OCI-LY3 (cell line): ENCODE data around the gene TDRD15.

Experiments used
- H2AFZ ChIP-seq: fragments of 200-600, 300-600 bp; shearing (Covaris generic); 2 replicates; pipeline ENCODE4 v1.6.0; 2014; ENCODE audit warnings: antibody characterized with exemption, low read depth, low read length
- H3K27ac ChIP-seq: fragments of 200-600, 300-600 bp; sonication (generic); 2 replicates; pipeline ENCODE4 v1.5.1; 2014; ENCODE audit warnings: mild to moderate bottlenecking, low read length, moderate library complexity, mixed read lengths
- H3K27me3 ChIP-seq: fragments of 200-600, 300-600 bp; sonication (generic); 2 replicates; pipeline ENCODE4 v1.6.1; 2014; ENCODE audit warnings: low read depth, low read length, mixed read lengths
- H3K36me3 ChIP-seq: fragments of 200-600, 300-600 bp; sonication (generic); replicated peaks from 2 replicates; pipeline ENCODE3; 2014; ENCODE audit warnings: low read depth, low read length, mixed read lengths
- H3K4me1 ChIP-seq: fragments of 300-600, 200-600 bp; sonication (generic); 2 replicates; pipeline ENCODE4 v1.6.1; 2014; ENCODE audit warnings: low read length, mixed read lengths
- H3K4me2 ChIP-seq: fragments of 200-600, 300-600 bp; sonication (generic); 2 replicates; pipeline ENCODE4 v1.6.1; 2014; ENCODE audit warnings: low read length, mixed read lengths
- H3K4me3 ChIP-seq: fragments of 300-600, 200-600 bp; sonication (generic); 2 replicates; pipeline ENCODE4 v1.5.1; 2014; ENCODE audit warnings: antibody characterized with exemption, mild to moderate bottlenecking, low read length, moderate library complexity
- H3K79me2 ChIP-seq: fragments of 300-600, 200-600 bp; shearing (Covaris generic); 2 replicates; pipeline ENCODE4 v1.6.1; 2014; ENCODE audit warnings: mild to moderate bottlenecking, low read length, mixed read lengths
- H3K9ac ChIP-seq: fragments of 300-600, 200-600 bp; shearing (Covaris generic); 2 replicates; pipeline ENCODE4 v1.6.0; 2014; ENCODE audit warnings: mild to moderate bottlenecking, low read length, moderate library complexity
- H3K9me3 ChIP-seq: fragments of 200-600, 300-600 bp; shearing (Covaris generic); 2 replicates; pipeline ENCODE4 v1.6.1; 2014; ENCODE audit warnings: low read length, mixed read lengths; ENCODE audit not compliant: insufficient read depth
- H4K20me1 ChIP-seq: fragments of 200-600, 300-600 bp; sonication (generic); 2 replicates; pipeline ENCODE4 v1.6.1; 2016; ENCODE audit warnings: low read length, mixed read lengths; ENCODE audit not compliant: insufficient read depth
- EZH2phosphoT487 ChIP-seq: fragments of 200-600 bp; shearing (Covaris generic); IDR thresholded peaks from 2 replicates; pipeline ENCODE4 v1.6.1; 2018; ENCODE audit warnings: antibody characterized with exemption, mixed run types, low read depth
- TF ChIP-seq, protein P1 (sequence below): fragments of 200-600, 300-600 bp; sonication (generic); IDR thresholded peaks from 2 replicates; pipeline ENCODE4 v1.5.1; 2014; ENCODE audit warnings: antibody characterized with exemption, low read length, low read depth

The TDRD15 gene

DNA sequence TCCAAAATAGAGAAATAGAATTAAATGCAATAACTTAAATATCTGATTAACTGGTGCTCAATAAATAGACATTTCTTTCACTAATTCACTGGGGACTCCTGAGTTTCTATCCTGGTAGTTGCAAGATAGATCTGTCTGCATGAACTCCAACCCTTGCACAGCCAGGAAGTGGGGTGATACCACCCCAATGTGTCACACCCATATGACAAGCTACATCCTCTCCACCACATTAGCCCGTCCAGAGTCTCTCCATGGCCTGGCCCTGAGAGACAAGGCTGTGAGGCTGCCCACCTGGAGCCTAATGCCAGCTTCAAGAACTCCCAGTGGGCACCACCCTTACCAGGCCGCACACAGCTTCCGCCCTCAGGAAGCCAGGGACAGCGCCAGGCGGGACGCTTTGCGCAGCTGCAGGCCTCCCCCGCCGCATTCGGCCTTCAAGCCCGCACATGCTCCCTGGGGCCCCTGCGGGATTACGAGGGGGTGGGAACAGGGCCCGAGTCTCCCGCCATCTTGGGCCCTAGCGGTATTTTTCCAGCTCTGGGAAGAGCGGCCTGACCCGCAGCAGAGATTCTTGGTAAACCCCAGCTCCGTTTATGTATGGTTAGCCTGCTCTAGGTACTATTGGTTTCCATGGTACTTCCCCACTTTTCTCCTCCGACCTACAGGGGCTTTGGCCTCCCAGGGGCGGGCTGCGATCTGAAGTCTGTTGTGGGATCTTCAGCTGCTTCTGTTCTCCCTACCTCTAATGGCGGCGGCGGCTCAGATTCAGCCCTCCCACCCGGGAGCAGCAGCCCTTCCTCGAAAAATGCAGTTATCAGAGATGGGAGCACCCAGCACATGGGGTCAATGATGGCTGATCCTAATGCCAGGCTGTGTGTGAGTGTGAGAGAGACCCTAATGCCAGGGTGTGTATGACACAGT, at the start of gene TDRD15:
Gene TDRD15 (plus strand): TSS at position 496 of the 921 bp plus-strand sequence. CDS start 13,500 bp downstream, outside the sequence.
- no peak within 1 kb of the TSS for H3K4me3 ChIP-seq
- H3K9ac ChIP-seq = no peak within 1 kb of the TSS
- H4K20me1 ChIP-seq = no peaks in the 10 kb centered on the region
- no peak within 1 kb of the TSS for H3K4me2 ChIP-seq
- no peak within 1 kb of the TSS for H2AFZ ChIP-seq
- no peak within 1 kb of the TSS for H3K27ac ChIP-seq
- H3K4me1 ChIP-seq = peaks cover 15% of the 10 kb centered on the region
- no peaks in the 10 kb centered on the region for H3K36me3 ChIP-seq
- no peaks in the 10 kb centered on the region for H3K9me3 ChIP-seq
- H3K79me2 ChIP-seq = no peaks in the 10 kb centered on the region
- TF ChIP-seq, protein P1, sequence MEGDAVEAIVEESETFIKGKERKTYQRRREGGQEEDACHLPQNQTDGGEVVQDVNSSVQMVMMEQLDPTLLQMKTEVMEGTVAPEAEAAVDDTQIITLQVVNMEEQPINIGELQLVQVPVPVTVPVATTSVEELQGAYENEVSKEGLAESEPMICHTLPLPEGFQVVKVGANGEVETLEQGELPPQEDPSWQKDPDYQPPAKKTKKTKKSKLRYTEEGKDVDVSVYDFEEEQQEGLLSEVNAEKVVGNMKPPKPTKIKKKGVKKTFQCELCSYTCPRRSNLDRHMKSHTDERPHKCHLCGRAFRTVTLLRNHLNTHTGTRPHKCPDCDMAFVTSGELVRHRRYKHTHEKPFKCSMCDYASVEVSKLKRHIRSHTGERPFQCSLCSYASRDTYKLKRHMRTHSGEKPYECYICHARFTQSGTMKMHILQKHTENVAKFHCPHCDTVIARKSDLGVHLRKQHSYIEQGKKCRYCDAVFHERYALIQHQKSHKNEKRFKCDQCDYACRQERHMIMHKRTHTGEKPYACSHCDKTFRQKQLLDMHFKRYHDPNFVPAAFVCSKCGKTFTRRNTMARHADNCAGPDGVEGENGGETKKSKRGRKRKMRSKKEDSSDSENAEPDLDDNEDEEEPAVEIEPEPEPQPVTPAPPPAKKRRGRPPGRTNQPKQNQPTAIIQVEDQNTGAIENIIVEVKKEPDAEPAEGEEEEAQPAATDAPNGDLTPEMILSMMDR = no peak
- TF ChIP-seq EZH2phosphoT487 = no peak
- no peaks in the 10 kb centered on the region for H3K27me3 ChIP-seq

DNA sequence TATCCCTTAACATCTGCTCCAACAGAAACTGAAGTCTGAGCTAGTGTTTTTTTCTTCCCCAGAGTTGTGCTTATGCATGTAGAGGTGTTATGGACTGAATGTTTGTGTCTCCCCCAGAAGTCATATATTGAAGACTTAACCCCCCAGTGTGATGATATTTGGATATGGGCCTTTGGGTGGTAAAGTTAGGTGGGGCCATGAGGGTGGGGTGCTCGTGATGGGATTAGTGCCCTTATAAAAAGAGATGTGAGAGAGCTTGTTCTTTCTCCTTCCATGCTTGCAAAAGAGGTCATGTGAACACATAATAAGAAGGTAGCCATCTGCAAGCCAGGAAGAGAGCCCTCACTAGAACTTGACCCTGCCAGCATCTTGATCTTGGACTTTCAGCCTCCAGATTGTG, 45.5 kb upstream of the TDRD15 start:
- no peaks in the 10 kb centered on the region for H3K4me1 ChIP-seq
- H3K9ac ChIP-seq = no peak overlapping the region
- H3K4me2 ChIP-seq = no peak overlapping the region
- no peaks in the 10 kb centered on the region for H3K9me3 ChIP-seq
- H3K4me3 ChIP-seq = no peak overlapping the region
- no peak overlapping the region for H2AFZ ChIP-seq
- TF ChIP-seq, protein P1 = no peak
- no peak for TF ChIP-seq EZH2phosphoT487
- no peaks in the 10 kb centered on the region for H3K79me2 ChIP-seq
- no peaks in the 10 kb centered on the region for H3K36me3 ChIP-seq
- H4K20me1 ChIP-seq = no peaks in the 10 kb centered on the region
- no peaks in the 10 kb centered on the region for H3K27me3 ChIP-seq
- no peak overlapping the region for H3K27ac ChIP-seq

DNA sequence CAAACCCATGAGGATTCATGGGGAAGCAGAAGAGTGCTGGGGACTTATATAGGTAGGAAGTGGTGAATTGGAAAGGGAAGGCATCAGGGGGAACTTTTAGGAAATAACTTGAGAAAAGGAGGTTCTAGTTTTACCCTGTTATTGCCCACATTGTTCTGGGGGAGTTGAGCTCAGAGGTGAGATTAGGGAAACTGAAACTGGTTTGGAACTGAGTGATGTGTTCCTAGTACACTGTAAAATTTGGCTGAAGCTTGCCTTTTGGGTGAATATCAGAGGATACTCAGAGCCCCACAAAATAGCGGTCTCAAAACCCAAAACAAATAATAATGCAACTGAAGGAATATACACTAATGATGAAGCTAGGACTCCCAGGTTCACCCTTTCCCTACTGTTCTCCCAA, 40.3 kb upstream of the TDRD15 start:
- Histone ChIP-seq H3K27me3 (no peaks in the 10 kb centered on the region), H2AFZ (no peak overlapping the region), H3K9ac (no peak overlapping the region), H3K79me2 (no peaks in the 10 kb centered on the region), H3K4me3 (no peak overlapping the region), H3K36me3 (no peaks in the 10 kb centered on the region), H3K4me1 (no peaks in the 10 kb centered on the region), H3K4me2 (no peak overlapping the region), H4K20me1 (no peaks in the 10 kb centered on the region), H3K9me3 (no peaks in the 10 kb centered on the region), H3K27ac (no peak overlapping the region)
- TF ChIP-seq, protein P1 = no peak
- TF ChIP-seq EZH2phosphoT487 = no peak

DNA sequence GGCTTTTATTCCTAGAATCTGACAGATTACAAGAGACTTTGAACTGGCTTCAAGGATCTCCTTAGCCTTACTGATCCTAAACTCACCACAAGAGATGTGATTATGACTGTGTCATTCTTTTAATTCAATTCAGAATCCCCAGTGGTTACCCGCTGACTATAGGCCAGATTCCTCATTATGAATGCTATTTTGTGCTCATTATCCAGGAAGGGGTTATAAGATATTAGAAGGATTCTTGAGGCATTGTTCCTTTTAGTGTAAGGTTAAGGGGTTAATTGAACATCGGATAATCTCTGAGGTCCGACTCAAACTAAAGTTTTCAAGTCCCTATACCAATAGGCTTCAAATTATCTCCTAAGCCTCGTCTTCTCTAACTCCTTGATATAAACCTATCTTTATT, 39.4 kb upstream of the TDRD15 start:
- Histone ChIP-seq H3K27ac (no peak overlapping the region), H2AFZ (no peak overlapping the region), H3K4me3 (no peak overlapping the region), H3K4me2 (no peak overlapping the region), H3K27me3 (no peaks in the 10 kb centered on the region), H3K79me2 (no peaks in the 10 kb centered on the region), H3K9ac (no peak overlapping the region), H3K4me1 (no peaks in the 10 kb centered on the region), H3K9me3 (no peaks in the 10 kb centered on the region), H4K20me1 (no peaks in the 10 kb centered on the region), H3K36me3 (no peaks in the 10 kb centered on the region)
- TF ChIP-seq, protein P1 = no peak
- TF ChIP-seq EZH2phosphoT487 = no peak
